Right lobe of liver (tissue), 4 donors: ENCODE measurements around the gene ZSWIM9.

Experiments used
- POLR2A ChIP-seq: fragments of 450-650 bp; IDR thresholded peaks from one replicate; pipeline ENCODE4 v1.6.1; 2017; ENCODE audit warnings: antibody characterized with exemption, mild to moderate bottlenecking
- TF ChIP-seq, protein P1 (sequence below), 4 donors: fragments of 200-600 bp in 3 of 4; fragments of 450-650 bp in 1 of 4; IDR thresholded peaks; one replicate each; pipeline versions ENCODE4 v1.5.1 to v1.8.0; 2016 to 2022; ENCODE audit warnings: antibody characterized with exemption in 4 of 4, mild to moderate bottlenecking in 2 of 4
- donor health status: DM: no; HTN: no; CAD: no.
- donor health status: DM: no; HTN: no; CAD: no.
- donor health status: DM: no; HTN: yes; CAD: no.

- TF ChIP-seq, protein P1, sequence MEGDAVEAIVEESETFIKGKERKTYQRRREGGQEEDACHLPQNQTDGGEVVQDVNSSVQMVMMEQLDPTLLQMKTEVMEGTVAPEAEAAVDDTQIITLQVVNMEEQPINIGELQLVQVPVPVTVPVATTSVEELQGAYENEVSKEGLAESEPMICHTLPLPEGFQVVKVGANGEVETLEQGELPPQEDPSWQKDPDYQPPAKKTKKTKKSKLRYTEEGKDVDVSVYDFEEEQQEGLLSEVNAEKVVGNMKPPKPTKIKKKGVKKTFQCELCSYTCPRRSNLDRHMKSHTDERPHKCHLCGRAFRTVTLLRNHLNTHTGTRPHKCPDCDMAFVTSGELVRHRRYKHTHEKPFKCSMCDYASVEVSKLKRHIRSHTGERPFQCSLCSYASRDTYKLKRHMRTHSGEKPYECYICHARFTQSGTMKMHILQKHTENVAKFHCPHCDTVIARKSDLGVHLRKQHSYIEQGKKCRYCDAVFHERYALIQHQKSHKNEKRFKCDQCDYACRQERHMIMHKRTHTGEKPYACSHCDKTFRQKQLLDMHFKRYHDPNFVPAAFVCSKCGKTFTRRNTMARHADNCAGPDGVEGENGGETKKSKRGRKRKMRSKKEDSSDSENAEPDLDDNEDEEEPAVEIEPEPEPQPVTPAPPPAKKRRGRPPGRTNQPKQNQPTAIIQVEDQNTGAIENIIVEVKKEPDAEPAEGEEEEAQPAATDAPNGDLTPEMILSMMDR (IDR thresholded peaks at IDR 0.05) = no peak
- TF ChIP-seq POLR2A = peak; percentile 70
Observed at GRCh38 chr19:48203794-48204628, 33.5 kb downstream of the ZSWIM9 start.
